Measurements from ENCODE around the gene TMEM109.

The TMEM109 gene

GRCh38 chr11:60913793-60914632, at the start of gene TMEM109:
TSS of gene TMEM109 (plus strand) at chr11:60914158. CDS start at chr11:60919694, 5,536 bp downstream.
- peak; percentile 68 for FAIRE-seq

- no peak for FAIRE-seq
These were observed 49.0 kb upstream of the TMEM109 start for GRCh38 chr11:60864856-60865513.

GRCh38 chr11:60866911-60867870, 46.8 kb upstream of the TMEM109 start, which contains the start of gene ZP1:
TSS of gene ZP1 (plus strand) at chr11:60867542. CDS start at chr11:60867562, 20 bp downstream.
- no peak for FAIRE-seq

- no peak for FAIRE-seq
These were observed 45.9 kb upstream of the TMEM109 start for GRCh38 chr11:60867871-60868681.

- FAIRE-seq: no peak
These were observed 45.1 kb upstream of the TMEM109 start for GRCh38 chr11:60868682-60869450.

- no peak for FAIRE-seq
These were observed 44.5 kb upstream of the TMEM109 start for GRCh38 chr11:60869451-60869825.

- FAIRE-seq: no peak
These were observed 43.7 kb upstream of the TMEM109 start for GRCh38 chr11:60870276-60870675.

GRCh38 chr11:60870733-60871377, 43.1 kb upstream of the TMEM109 start:
- no peak for FAIRE-seq

GRCh38 chr11:60871378-60872061, 42.4 kb upstream of the TMEM109 start:
- FAIRE-seq: no peak

GRCh38 chr11:60872124-60872960, 41.6 kb upstream of the TMEM109 start:
- no peak for FAIRE-seq

GRCh38 chr11:60872961-60873524, 40.9 kb upstream of the TMEM109 start:
- no peak for FAIRE-seq

- no peak for FAIRE-seq
These were observed 40.4 kb upstream of the TMEM109 start for GRCh38 chr11:60873533-60873932.

- no peak for FAIRE-seq
These were observed 39.3 kb upstream of the TMEM109 start for GRCh38 chr11:60874421-60875365.

- no peak for FAIRE-seq
These were observed 38.4 kb upstream of the TMEM109 start for GRCh38 chr11:60875366-60876167.

- FAIRE-seq: no peak
These were observed 37.8 kb upstream of the TMEM109 start for GRCh38 chr11:60876168-60876485.

- FAIRE-seq: no peak
These were observed 35.5 kb upstream of the TMEM109 start for GRCh38 chr11:60878245-60879101.
